ENCODE results near the gene SLC37A1.

The SLC37A1 gene

GRCh38 chr21:42626171-42626570 is 112.5 kb downstream of the SLC37A1 start:
- Histone ChIP-seq H3K27ac (ENCODE audit: extremely low read depth, low read depth, low read length) (no peak overlapping the region), H3K4me1 (ENCODE audit: control insufficient read depth, insufficient read depth, low read length) (no peaks in the 10 kb centered on the region), H3K9me3 (ENCODE audit: control insufficient read depth, insufficient read depth, low read depth, low read length) (no peaks in the 10 kb centered on the region), H3K36me3 (ENCODE audit: control insufficient read depth in 2 of 2, insufficient read depth in 1 of 2, low read length in 2 of 2) (no peaks in the 10 kb centered on the region), H3K4me3 (ENCODE audit: low read depth, low read length) (no peak overlapping the region)
- no peak for TF ChIP-seq ZNF202 (tag by site-specific recombination; IDR thresholded peaks at IDR 0.05; ENCODE audit: borderline replicate concordance)
- TF ChIP-seq ZNF830 (tag by site-specific recombination; IDR thresholded peaks at IDR 0.05; ENCODE audit: low read depth) = no peak
- TF ChIP-seq ZNF785 (tag by site-specific recombination; IDR thresholded peaks at IDR 0.05) = no peak
- TF ChIP-seq MYNN (tag by site-specific recombination; IDR thresholded peaks at IDR 0.05; ENCODE audit: borderline replicate concordance) = no peak
- TF ChIP-seq ZNF133 (tag by site-specific recombination; IDR thresholded peaks at IDR 0.05) = no peak
- TF ChIP-seq ZBTB49 (tag by site-specific recombination; IDR thresholded peaks at IDR 0.05; ENCODE audit: low read depth) = no peak
- no peak for TF ChIP-seq ZNF558 (tag by site-specific recombination; IDR thresholded peaks at IDR 0.05)
- ChIA-PET POLR2A (no interaction called here), CTCF (interaction anchor here (0.6 to 1.5 kb wide), 3 partner anchors 28 to 392 kb away, joined by 3 to 4 read pairs (median 3); no protein-coding TSS in a partner anchor)

GRCh38 chr21:42627527-42628289 is 114.1 kb downstream of the SLC37A1 start:
- H3K36me3 ChIP-seq (ENCODE audit: control insufficient read depth in 2 of 2, insufficient read depth in 1 of 2, low read length in 2 of 2) = no peaks in the 10 kb centered on the region
- no peak overlapping the region for H3K4me3 ChIP-seq (ENCODE audit: low read depth, low read length)
- H3K9me3 ChIP-seq (ENCODE audit: control insufficient read depth, insufficient read depth, low read depth, low read length) = no peaks in the 10 kb centered on the region
- H3K4me1 ChIP-seq (ENCODE audit: control insufficient read depth, insufficient read depth, low read length) = no peaks in the 10 kb centered on the region
- ChIA-PET CTCF (interaction anchor here (0.8 kb wide), 1 partner anchor 27 kb away, joined by 5 read pairs; no protein-coding TSS in a partner anchor), POLR2A (no interaction called here)
- H3K27ac ChIP-seq (ENCODE audit: extremely low read depth, low read depth, low read length) = no peak overlapping the region
- TF ChIP-seq ZNF37A (tag by site-specific recombination; IDR thresholded peaks at IDR 0.05) (no peak), KLF8 (tag by site-specific recombination; IDR thresholded peaks at IDR 0.05) (no peak), KLF10 (tag by site-specific recombination; IDR thresholded peaks at IDR 0.05) (no peak), ZNF148 (tag by site-specific recombination; IDR thresholded peaks at IDR 0.05; ENCODE audit: borderline replicate concordance) (no peak), ZNF621 (tag by site-specific recombination; IDR thresholded peaks at IDR 0.05) (no peak), ZNF16 (tag by site-specific recombination; IDR thresholded peaks at IDR 0.05; ENCODE audit: low read depth) (no peak), ZNF837 (tag by site-specific recombination; IDR thresholded peaks at IDR 0.05) (no peak), ZNF26 (tag by site-specific recombination; IDR thresholded peaks at IDR 0.05) (no peak), ZNF138 (tag by site-specific recombination; IDR thresholded peaks at IDR 0.05; ENCODE audit: borderline replicate concordance) (no peak), ZFHX2 (tag by site-specific recombination; conservative IDR thresholded peaks at IDR 0.05) (peak; percentile 51), ZBTB6 (tag by site-specific recombination; IDR thresholded peaks at IDR 0.05) (no peak), REST (tag by site-specific recombination; IDR thresholded peaks at IDR 0.05) (no peak), HIC1 (tag by site-specific recombination; IDR thresholded peaks at IDR 0.05) (no peak)
